H1 (cell line): ENCODE measurements around the gene JAK2. TPM values are rescaled to one million over a fixed set of nuclear protein-coding genes. Genes with fewer than 3 reads are reported as not detected.

Source experiments
- YY1 ChIP-seq: IDR thresholded peaks from 2 replicates; pipeline ENCODE4 v1.6.1; 2011; ENCODE audit warnings: low read depth, mild to moderate bottlenecking, low read length
- polyA plus RNA-seq, 7 experiments: library from polyadenylated mRNA; depleted of rRNA in 3 of 7; stranded (reverse) in 5 of 7; unstranded in 2 of 7; fragments of >200 nt in 5 of 7; fragments of 200-250 nt in 2 of 7; gene quantifications; 1 replicate in 5 of 7; 2 replicates in 1 of 7; 4 replicates in 1 of 7; pipeline versions ENCODE4 v1.2.1 to v1.2.3, GENCODE V29; 2011 to 2013; ENCODE audit warnings: missing spikeins in 2 of 7, mixed read lengths in 2 of 7
- total RNA-seq: library from RNA; stranded (reverse); fragmentation: NEBNext Ultra II Directional; extraction: Animal tissue kit (Norgen Biotek cat#: 25700); gene quantifications from 2 replicates; pipeline ENCODE4 v1.2.1, GENCODE V29; 2021
- TF ChIP-seq, protein P1 (sequence below), 3 experiments: IDR thresholded peaks; 1 replicate in 2 of 3; 2 replicates in 1 of 3; pipeline versions ENCODE4 v1.5.1 to v1.6.1; 2011; ENCODE audit warnings: low read length in 3 of 3, mild to moderate bottlenecking in 3 of 3, inconsistent platforms in 2 of 3, low read depth in 1 of 3, moderate library complexity in 1 of 3; ENCODE audit not compliant: insufficient read depth in 1 of 3; ENCODE audit errors: control extremely low read depth in 1 of 3
- TF ChIP-seq, protein P2 (sequence below): fragments of 300-600 bp; sonication (generic); IDR thresholded peaks from 2 replicates; pipeline ENCODE4 v1.7.1; 2012; ENCODE audit warnings: low read length, moderate library complexity, mild to moderate bottlenecking, inconsistent platforms; ENCODE audit not compliant: insufficient replicate concordance

JAK2 gene
- total and polyA plus RNA-seq, 2 of the 8 experiments (the other 6 are each of a cell fraction or from before 2014, with no cell fraction given): 0.50 to 2.1 TPM

DNA sequence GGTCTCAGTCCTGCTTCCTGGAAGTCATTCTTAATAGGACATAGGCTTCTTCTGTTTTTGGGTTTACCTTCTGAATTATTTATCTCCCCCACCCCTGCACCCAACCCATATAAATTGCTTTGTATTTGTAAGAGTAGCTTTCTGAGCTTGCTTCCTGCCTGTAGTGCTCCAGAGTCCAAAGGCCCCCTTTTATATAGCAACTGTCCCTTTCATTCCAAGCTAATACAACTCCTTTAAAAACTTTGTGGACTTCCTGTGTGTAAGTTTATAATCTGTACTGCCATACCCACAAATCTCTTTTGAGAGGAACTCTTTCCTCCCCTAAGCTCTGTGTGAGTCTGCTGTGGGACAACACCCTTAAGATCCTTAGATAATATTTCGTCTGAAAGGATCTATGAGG lies 7.8 kb downstream of the JAK2 start (continued):
- TF ChIP-seq, protein P1, sequence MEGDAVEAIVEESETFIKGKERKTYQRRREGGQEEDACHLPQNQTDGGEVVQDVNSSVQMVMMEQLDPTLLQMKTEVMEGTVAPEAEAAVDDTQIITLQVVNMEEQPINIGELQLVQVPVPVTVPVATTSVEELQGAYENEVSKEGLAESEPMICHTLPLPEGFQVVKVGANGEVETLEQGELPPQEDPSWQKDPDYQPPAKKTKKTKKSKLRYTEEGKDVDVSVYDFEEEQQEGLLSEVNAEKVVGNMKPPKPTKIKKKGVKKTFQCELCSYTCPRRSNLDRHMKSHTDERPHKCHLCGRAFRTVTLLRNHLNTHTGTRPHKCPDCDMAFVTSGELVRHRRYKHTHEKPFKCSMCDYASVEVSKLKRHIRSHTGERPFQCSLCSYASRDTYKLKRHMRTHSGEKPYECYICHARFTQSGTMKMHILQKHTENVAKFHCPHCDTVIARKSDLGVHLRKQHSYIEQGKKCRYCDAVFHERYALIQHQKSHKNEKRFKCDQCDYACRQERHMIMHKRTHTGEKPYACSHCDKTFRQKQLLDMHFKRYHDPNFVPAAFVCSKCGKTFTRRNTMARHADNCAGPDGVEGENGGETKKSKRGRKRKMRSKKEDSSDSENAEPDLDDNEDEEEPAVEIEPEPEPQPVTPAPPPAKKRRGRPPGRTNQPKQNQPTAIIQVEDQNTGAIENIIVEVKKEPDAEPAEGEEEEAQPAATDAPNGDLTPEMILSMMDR (IDR thresholded peaks at IDR 0.05; ENCODE audit: control extremely low read depth in 1 of 3, insufficient read depth in 1 of 3, low read depth in 1 of 3, low read length in 3 of 3): no peak
- TF ChIP-seq, protein P2, sequence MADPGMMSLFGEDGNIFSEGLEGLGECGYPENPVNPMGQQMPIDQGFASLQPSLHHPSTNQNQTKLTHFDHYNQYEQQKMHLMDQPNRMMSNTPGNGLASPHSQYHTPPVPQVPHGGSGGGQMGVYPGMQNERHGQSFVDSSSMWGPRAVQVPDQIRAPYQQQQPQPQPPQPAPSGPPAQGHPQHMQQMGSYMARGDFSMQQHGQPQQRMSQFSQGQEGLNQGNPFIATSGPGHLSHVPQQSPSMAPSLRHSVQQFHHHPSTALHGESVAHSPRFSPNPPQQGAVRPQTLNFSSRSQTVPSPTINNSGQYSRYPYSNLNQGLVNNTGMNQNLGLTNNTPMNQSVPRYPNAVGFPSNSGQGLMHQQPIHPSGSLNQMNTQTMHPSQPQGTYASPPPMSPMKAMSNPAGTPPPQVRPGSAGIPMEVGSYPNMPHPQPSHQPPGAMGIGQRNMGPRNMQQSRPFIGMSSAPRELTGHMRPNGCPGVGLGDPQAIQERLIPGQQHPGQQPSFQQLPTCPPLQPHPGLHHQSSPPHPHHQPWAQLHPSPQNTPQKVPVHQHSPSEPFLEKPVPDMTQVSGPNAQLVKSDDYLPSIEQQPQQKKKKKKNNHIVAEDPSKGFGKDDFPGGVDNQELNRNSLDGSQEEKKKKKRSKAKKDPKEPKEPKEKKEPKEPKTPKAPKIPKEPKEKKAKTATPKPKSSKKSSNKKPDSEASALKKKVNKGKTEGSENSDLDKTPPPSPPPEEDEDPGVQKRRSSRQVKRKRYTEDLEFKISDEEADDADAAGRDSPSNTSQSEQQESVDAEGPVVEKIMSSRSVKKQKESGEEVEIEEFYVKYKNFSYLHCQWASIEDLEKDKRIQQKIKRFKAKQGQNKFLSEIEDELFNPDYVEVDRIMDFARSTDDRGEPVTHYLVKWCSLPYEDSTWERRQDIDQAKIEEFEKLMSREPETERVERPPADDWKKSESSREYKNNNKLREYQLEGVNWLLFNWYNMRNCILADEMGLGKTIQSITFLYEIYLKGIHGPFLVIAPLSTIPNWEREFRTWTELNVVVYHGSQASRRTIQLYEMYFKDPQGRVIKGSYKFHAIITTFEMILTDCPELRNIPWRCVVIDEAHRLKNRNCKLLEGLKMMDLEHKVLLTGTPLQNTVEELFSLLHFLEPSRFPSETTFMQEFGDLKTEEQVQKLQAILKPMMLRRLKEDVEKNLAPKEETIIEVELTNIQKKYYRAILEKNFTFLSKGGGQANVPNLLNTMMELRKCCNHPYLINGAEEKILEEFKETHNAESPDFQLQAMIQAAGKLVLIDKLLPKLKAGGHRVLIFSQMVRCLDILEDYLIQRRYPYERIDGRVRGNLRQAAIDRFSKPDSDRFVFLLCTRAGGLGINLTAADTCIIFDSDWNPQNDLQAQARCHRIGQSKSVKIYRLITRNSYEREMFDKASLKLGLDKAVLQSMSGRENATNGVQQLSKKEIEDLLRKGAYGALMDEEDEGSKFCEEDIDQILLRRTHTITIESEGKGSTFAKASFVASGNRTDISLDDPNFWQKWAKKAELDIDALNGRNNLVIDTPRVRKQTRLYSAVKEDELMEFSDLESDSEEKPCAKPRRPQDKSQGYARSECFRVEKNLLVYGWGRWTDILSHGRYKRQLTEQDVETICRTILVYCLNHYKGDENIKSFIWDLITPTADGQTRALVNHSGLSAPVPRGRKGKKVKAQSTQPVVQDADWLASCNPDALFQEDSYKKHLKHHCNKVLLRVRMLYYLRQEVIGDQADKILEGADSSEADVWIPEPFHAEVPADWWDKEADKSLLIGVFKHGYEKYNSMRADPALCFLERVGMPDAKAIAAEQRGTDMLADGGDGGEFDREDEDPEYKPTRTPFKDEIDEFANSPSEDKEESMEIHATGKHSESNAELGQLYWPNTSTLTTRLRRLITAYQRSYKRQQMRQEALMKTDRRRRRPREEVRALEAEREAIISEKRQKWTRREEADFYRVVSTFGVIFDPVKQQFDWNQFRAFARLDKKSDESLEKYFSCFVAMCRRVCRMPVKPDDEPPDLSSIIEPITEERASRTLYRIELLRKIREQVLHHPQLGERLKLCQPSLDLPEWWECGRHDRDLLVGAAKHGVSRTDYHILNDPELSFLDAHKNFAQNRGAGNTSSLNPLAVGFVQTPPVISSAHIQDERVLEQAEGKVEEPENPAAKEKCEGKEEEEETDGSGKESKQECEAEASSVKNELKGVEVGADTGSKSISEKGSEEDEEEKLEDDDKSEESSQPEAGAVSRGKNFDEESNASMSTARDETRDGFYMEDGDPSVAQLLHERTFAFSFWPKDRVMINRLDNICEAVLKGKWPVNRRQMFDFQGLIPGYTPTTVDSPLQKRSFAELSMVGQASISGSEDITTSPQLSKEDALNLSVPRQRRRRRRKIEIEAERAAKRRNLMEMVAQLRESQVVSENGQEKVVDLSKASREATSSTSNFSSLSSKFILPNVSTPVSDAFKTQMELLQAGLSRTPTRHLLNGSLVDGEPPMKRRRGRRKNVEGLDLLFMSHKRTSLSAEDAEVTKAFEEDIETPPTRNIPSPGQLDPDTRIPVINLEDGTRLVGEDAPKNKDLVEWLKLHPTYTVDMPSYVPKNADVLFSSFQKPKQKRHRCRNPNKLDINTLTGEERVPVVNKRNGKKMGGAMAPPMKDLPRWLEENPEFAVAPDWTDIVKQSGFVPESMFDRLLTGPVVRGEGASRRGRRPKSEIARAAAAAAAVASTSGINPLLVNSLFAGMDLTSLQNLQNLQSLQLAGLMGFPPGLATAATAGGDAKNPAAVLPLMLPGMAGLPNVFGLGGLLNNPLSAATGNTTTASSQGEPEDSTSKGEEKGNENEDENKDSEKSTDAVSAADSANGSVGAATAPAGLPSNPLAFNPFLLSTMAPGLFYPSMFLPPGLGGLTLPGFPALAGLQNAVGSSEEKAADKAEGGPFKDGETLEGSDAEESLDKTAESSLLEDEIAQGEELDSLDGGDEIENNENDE: no peak
- TF ChIP-seq YY1: no peak
